ENCODE measurements around the gene ESRRA.
A peak's percentile ranks its signal among the peaks of the same experiment; 100 is the strongest.

Gene ESRRA

DNA sequence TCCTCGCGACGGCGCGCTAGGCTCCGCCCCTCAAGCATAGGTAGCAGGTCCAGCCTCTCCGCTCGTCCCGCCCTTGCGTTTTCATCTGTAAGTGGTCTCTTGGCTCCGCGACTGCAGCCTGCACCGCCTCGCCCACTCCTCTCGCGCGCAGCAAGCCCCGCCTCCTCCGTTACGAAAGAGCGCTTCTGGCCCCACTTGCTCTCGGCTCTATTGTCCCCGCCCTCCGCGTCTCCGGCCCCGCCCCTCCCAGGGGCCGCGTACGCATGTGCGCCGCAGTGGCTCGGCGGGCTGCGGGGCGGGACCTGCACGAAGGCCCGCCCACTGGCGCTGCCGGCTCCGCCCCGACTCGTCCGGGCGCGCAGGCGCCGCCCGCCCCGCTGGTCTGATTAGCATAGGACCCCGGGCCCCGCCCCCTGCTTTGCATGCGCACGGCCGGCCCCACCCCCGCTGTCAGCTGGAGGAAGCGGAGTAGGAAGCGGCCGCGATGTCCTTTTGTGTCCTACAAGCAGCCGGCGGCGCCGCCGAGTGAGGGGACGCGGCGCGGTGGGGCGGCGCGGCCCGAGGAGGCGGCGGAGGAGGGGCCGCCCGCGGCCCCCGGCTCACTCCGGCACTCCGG lies at the start of gene ESRRA:
Gene ESRRA (plus strand): TSS at position 450 of the 616 bp plus-strand sequence. CDS start 1,656 bp downstream, outside the sequence.
- peak; percentile 100 for DNase-seq (ENCODE audit: low spot score)

DNA sequence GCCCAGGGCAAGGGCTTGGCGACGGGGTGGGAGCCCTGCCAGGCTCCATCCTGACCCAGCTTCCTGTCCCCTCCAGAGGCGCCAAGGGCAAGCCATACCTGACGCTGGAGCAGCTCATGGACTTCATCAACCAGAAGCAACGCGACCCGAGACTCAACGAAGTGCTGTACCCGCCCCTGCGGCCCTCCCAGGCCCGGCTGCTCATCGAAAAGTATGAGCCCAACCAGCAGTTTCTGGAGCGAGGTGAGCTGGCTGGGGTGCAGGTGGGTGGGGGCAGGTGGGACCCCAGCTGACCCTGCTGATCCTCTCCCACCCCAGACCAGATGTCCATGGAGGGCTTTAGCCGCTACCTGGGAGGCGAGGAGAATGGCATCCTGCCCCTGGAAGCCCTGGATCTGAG lies 49.0 kb upstream of the ESRRA start:
- no peak for DNase-seq (ENCODE audit: low spot score)

DNA sequence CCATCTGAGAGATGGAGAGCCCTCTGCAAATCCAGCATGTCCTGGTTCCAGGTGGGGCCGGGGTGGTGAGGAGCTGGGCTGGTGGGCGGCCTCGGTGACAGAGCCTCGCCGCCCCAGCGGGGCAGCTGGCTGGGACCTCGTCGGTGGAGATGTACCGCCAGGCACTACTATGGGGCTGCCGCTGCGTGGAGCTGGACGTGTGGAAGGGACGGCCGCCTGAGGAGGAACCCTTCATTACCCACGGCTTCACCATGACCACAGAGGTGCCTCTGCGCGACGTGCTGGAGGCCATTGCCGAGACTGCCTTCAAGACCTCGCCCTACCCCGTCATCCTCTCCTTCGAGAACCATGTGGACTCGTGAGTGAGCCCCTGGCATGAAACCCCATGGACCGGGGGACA lies 47.0 kb upstream of the ESRRA start:
- no peak for DNase-seq (ENCODE audit: low spot score)

DNA sequence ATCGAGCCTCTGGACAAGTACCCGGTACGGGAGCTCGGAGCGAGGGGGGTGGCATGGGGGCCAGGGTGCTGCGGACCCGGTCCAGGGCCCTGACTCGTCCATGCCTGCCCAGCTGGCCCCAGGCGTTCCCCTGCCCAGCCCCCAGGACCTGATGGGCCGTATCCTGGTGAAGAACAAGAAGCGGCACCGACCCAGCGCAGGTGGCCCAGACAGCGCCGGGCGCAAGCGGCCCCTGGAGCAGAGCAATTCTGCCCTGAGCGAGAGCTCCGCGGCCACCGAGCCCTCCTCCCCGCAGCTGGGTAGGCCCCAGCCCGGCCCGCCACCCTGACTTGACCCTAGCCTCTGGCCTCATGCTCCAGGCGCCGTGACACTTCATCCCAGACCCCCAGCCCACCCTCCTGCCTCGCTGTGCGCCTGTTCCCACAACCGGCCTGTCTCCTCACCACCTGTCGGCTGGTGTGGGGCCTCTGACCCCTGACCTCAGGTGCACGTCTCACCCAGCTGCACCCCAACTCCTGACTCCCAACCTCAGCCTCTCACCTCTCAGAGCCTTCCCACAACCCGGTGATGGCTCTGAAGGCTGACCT lies 46.3 kb upstream of the ESRRA start:
- no peak for DNase-seq (ENCODE audit: low spot score)

DNA sequence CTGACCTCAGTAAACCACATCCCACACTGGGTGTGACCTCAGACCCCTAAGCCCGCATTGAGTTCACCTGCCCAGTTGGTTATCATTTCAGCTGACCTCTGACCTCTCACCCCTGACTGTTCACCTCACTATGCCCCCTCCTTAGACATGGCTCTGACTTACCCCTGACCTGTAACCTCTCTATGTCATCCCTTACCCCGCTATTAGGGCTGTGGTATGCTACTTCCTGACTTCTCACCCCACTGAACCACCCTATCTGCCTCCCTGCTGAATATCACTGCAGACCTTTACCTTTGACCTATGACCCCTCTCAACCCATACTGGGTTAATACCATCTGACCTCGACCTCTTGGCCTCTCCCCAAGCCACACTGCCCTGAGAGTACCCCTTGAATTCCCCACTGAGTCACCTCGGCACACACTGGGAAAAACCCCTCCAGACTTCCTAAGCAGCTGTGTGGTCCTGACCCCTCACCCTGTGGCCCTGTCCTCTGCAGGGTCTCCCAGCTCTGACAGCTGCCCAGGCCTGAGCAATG lies 45.7 kb upstream of the ESRRA start:
- DNase-seq (ENCODE audit: low spot score): no peak

DNA sequence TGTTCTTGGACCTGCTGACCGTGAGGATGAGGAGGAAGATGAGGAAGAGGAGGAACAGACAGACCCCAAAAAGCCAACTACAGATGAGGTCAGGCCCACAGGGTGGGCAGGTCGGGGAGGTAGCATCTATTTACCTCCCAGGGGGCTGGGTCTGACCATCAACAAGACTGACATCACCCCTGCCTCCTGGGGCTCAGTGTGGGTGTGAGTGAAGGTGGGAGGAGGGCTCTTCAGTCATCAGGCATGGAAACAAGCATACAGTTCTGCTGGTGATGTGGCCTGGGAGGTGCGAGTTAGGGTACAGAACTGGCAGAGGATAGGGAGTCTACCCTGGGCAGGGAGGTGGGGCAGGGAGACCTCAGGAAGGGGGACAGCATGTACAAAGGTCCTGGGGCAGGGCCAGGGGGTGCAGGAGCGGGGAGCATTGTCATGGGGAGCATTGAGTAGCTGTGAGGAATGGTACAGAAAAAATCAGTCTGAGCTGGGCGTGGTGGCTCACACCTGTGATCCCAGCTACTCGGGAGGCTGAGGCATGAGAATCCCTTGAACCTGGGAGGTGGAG lies 45.1 kb upstream of the ESRRA start:
- DNase-seq (ENCODE audit: low spot score): no peak

DNA sequence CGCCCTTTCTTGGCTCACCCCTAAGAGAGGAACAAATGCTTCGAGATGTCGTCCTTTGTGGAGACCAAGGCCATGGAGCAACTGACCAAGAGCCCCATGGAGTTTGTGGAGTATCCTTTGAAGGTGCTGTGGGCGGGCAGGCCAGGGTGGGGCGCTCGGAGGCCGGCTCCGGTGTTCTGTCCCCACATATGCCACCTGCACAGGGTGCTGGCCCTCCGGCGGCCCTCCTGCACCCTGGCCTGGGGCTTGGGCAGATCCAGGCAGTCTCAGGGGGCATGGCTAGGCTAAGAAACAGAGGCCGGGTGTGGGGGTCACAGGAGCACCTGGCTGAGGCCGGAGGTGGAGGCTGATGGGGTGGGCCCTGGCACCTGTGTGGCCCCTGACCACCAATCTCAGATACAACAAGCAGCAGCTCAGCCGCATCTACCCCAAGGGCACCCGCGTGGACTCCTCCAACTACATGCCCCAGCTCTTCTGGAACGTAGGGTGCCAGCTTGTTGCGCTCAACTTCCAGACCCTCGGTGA lies 43.7 kb upstream of the ESRRA start:
- DNase-seq (ENCODE audit: low spot score): no peak

DNA sequence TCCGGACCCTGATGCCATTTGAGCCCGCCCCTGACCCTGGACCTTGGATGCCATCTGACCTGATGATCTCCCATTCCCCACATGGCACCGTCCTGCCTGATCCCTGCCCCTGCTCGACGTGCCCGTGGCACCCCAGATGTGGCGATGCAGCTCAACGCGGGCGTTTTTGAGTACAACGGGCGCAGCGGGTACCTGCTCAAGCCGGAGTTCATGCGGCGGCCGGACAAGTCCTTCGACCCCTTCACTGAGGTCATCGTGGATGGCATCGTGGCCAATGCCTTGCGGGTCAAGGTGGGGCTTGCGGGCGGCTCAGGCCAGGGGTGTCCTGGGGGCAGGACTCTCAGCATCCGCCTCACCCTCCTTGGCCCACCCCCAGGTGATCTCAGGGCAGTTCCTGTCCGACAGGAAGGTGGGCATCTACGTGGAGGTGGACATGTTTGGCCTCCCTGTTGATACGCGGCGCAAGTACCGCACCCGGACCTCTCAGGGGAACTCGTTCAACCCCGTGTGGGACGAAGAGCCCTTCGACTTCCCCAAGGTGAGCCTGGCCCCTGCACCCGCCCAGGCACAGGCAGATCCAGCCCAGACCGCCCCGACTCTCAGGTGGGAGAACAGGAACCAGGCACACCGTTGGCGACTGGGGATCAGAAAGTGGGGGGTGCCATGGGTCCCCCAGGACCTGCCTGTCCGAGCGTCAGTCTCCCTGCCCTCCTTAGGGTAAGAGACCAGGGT lies 42.9 kb upstream of the ESRRA start:
- DNase-seq (ENCODE audit: low spot score): no peak

DNA sequence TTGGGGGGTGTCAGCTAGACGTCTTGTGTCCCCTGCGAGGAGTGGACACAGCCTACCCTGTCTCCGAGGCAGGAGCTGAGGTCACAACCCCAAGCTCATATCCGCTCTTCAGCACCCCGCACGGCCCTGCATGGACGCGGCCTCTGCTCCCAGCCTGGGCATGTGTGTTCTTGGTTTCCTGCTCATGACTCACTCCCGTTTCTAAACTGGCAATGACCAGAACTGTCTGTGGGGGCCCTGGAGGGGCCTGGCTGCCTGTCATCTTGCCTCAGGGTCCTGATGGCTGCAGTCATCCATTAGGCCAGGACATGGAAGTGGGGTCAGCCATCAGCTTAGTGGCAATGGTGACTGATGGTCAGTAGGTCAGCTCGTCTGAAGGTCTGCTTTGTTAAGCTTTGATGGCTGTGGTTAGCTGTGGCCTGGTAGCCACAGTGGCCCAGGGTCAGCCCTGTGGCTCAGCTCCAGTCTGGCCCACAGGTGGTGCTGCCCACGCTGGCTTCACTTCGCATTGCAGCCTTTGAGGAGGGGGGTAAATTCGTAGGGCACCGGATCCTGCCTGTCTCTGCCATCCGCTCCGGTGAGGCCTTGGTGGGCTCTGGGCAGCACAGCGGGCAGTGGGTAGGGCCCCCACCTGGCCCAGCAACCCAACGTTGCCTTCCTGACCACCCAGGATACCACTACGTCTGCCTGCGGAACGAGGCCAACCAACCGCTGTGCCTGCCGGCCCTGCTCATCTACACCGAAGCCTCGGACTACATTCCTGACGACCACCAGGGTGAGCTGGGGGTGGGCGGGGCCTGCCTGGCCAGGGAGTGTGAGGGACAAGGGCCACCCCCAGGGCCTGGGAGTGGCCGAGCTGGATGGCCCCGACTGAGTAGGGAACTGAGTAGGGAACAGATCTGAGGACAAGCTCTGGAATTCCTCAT lies 42.0 kb upstream of the ESRRA start:
- peak; percentile 37 for DNase-seq (ENCODE audit: low spot score)

DNA sequence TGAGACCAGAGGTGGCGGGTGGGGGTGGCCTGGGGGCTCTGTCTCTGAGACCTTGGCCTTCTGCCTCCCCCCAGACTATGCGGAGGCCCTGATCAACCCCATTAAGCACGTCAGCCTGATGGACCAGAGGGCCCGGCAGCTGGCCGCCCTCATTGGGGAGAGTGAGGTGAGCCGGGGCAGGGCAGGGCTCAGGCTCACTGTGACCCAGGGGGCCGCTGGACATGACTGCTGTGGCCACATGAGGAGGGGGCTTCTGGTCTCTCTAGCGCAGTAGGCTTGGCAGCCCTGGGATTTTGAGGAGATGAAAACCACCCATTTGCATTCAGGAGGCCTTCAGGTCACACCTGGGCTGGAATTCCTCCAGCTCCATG lies 41.4 kb upstream of the ESRRA start:
- no peak for DNase-seq (ENCODE audit: low spot score)

DNA sequence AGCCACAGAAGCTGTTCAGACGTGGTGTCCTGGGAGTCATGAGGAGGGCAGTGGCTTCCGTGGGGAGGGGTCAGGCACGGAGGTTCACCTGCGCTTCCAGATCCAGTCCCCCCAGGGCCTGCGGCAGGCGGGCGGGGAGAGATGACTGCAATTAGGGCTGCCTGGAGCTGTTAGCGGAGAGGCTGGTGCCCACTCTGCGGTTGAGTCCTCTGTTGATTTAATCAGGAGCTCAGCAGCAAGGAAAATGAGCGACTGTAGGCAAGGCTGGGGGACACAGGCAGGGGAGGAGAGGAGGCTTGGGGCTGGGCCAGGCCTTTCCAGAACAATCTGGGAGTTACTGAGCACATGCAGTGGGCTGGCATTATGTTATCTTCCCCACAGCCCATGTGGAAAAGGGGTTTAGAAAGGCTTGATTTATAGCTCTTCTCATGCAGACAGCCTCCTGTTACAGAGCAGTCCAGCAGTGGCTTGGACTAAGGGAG lies 40.9 kb upstream of the ESRRA start:
- no peak for DNase-seq (ENCODE audit: low spot score)

DNA sequence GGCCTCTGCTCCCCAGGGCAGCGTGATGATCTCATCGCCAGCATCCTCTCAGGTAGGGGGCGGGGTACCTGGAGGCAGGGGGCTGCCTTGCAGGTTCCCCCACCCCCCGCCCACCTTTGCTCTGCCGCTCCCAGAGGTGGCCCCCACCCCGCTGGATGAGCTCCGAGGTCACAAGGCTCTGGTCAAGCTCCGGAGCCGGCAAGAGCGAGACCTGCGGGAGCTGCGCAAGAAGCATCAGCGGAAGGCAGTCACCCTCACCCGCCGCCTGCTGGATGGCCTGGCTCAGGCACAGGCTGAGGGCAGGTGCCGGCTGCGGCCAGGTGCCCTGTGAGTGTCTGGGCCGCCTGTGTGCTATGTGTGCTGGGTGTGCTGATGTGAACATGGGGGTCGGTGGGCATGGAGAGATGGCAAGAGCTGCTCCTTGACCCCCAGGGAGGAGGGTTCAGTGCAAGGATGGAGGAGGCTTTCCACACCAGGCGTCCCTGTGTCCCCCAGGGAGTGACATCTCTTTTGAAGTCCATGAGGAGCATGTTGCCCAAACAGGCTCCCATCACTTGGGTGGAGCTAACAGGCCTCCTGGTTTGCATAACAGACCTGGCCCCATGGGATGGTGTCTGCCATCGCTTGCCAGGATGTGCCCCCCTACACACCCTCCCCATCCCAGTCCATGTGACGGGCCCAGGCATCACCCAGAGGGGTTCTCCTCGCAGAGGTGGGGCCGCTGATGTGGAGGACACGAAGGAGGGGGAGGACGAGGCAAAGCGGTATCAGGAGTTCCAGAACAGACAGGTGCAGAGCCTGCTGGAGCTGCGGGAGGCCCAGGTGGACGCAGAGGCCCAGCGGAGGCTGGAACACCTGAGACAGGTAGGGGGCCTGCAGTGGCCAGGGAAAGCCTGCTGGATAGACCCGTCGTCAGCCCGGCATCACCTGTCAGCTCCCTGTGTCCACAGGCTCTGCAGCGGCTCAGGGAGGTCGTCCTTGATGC lies 39.9 kb upstream of the ESRRA start:
- no peak for DNase-seq (ENCODE audit: low spot score)

DNA sequence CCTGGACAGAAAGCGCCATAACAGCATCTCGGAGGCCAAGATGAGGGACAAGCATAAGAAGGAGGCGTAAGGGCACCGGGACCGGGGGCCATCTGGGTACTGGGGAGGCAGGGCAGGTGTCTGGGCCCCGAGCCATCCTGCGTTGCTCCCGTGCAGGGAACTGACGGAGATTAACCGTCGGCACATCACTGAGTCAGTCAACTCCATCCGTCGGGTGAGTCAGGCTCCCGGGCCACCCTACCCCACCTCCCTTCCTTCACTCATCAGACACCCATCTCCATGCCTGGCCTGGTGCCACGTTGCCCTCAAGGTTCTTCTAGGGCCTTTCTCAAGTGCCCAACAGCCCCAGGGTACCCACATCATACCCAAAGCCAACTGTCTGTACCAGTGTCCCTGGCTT lies 39.0 kb upstream of the ESRRA start:
- DNase-seq (ENCODE audit: low spot score): no peak

DNA sequence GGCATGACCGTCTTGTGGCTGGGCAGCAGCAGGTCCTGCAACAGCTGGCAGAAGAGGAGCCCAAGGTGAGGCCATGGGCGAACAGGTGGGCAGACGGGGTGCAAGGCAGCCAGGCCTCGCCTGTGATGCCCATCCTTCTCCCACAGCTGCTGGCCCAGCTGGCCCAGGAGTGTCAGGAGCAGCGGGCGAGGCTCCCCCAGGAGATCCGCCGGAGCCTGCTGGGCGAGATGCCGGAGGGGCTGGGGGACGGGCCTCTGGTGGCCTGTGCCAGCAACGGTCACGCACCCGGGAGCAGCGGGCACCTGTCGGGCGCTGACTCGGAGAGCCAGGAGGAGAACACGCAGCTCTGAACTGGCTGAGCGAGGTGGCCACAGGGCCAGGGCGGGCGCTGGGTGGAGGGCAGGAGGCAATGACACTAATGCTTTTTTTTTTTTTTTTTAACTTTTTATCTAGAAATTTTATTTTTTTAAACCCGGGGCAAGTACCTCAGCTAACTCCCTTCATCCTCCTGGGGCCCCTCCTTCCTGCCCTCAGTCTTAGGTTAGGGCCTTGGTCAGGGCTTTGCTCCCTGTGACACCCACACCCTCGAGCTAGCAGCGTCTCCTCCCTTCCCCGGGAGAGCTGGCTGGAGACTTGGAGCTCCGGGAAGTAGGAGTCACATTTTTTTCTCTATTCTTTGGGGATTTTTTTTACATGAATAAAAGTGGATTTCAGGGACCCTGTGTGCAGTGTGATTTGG lies 37.9 kb upstream of the ESRRA start:
- DNase-seq (ENCODE audit: low spot score): no peak

DNA sequence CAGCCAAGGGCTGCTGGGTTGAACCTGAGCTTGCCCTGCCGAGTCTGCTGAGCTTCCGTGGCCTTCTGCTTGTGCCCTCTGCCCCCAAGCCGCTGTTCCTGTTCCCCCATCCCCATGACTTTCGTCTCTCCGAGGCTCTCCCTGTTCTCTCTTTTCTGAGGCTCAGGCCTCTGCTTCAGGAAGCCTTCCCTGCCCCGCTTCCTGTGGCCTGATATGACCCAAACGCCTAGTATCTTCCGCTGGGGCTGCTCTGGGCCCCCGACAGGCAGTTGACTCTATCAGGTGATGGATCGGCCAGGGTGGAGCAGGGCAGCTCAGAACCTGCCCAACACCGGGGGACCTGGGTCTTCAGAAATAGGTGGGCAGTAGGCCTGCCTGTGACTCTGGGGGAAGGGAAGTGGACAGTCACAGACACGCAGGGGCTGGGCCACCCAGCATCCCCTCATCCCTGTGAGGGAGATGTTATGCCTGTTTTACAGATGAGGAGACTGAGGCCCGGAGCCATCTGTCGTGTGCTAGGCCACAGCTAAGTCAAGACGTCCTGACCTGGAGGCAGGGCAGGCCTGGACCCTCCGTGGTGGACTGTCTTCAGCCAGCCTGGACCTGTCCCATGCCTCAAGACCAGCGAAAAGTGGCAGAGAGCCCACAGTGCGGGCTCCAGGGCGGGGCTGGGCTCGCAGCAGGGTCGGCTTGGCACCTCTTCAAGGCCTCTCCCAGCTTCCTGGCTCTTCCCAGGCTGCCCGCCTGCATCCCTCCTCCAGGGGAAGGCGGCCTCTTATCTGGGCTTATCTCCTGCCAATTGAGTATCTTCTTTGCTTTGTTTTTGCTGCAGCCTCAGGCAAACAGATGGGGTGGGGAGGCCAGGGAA lies 37.1 kb upstream of the ESRRA start:
- no peak for DNase-seq (ENCODE audit: low spot score)

DNA sequence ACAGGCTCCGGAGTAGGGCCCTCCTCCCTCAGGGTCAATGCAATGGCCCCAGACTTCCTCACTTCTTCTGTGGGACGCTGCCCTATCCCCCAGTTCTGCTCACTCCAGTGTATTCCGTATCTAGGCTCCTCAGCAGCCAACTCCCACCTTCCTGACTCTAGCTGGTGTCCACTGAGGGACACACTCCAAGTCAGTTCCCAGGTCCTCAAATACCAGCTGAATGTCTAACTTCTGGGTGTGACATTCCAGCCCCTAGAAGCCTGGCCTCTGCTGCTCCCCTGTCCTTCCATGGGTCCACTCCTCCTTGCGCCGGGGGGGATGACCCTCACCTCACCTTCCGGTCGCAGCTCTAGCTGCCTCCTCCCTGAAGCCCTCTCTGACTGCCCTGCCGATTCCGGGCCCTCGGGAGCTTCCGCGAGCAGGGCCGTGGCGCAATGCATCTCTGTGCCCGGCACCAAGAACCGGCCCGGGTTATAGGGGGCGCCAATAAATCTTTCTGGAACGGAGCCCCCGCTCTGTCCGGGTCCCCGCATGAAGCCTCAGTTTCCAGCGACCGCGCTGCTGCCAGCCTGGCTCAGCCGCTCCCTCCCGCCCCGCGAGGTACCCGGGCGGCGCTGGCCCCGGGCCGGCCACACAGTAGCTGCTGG lies 36.3 kb upstream of the ESRRA start:
- DNase-seq (ENCODE audit: low spot score): no peak

DNA sequence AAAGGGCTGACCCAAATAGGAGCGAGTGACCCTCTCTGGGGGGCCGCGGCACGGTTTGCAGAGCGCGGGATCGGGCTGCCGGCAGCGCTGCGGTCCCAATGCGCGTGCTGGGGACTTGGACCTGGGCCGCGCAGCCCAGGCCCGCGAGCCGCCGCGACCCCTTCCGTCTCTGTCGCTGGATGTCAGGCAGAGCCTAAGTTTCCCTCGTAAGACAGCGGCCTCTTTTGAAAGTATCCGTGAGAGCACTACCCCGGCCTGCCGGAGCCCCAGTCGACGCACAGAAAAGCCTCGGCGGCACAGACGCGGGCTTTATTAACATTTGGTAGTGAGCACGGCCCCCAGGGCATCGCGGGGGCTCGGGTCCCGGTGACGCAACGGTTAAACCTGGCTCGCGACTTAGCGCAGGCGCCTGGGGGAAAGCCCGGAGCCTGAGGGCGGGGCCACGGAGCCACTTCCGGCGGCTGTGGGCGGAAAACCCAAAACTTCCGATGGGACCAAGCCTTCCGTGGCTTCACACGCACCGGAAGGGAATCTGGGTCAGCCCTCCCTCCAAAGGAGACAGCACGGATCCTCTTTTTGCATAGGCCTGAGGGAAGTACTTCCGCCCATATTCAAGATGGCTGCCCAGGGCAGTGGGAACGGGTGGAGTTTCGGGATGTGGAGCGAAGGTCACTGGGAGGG lies 35.6 kb upstream of the ESRRA start:
- peak; percentile 94 for DNase-seq (ENCODE audit: low spot score)

Measured in AG08396 (cell line).